Activated CD8-positive, alpha-beta memory T cell treated with anti-CD3 and anti-CD28 coated beads for 36 hours (primary cell): Measurements from ENCODE around the gene B3GALT2. TPM values are rescaled to one million over a fixed set of nuclear protein-coding genes. Genes with fewer than 3 reads are reported as not detected.

ENCODE experiments used
- total RNA-seq, 2 experiments: library from RNA; stranded (reverse); gene quantifications; one replicate each; pipeline ENCODE4 v1.2.3, GENCODE V29; 2021

The B3GALT2 gene
- total RNA-seq, 2 experiments from 2014 or later = 0.13 TPM

Other genes with a start within 250 kb of the B3GALT2 start
- gene UCHL5, start 127.3 kb downstream of the B3GALT2 start, total RNA-seq = 100 to 1,000 TPM; 112 to 118 TPM
- gene RO60, start 127.0 kb downstream of the B3GALT2 start, total RNA-seq = 10 to 100 TPM; 75.9 to 80.7 TPM
- gene GLRX2, start 81.2 kb downstream of the B3GALT2 start, total RNA-seq = 10 to 100 TPM; 49.9 to 51.9 TPM
- gene CDC73, start 64.6 kb downstream of the B3GALT2 start, total RNA-seq = 10 to 100 TPM; 49.1 to 52.7 TPM